ENCODE results near the gene SCYGR2.

- TF ChIP-seq EP300 (IDR thresholded peaks at IDR 0.05), result no peak
- TF ChIP-seq, protein P1, sequence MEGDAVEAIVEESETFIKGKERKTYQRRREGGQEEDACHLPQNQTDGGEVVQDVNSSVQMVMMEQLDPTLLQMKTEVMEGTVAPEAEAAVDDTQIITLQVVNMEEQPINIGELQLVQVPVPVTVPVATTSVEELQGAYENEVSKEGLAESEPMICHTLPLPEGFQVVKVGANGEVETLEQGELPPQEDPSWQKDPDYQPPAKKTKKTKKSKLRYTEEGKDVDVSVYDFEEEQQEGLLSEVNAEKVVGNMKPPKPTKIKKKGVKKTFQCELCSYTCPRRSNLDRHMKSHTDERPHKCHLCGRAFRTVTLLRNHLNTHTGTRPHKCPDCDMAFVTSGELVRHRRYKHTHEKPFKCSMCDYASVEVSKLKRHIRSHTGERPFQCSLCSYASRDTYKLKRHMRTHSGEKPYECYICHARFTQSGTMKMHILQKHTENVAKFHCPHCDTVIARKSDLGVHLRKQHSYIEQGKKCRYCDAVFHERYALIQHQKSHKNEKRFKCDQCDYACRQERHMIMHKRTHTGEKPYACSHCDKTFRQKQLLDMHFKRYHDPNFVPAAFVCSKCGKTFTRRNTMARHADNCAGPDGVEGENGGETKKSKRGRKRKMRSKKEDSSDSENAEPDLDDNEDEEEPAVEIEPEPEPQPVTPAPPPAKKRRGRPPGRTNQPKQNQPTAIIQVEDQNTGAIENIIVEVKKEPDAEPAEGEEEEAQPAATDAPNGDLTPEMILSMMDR (IDR thresholded peaks at IDR 0.05), result no peak
These were observed 21.1 kb upstream of the SCYGR2 start for GRCh38 chr2:227577555-227577954.

Measured in ovary (tissue), 3 donors.